Measurements from ENCODE around the gene MAPK10.

- TF ChIP-seq TAF1 (conservative IDR thresholded peaks at IDR 0.05) (no peak), NR2F2 (IDR thresholded peaks at IDR 0.05) (no peak), YY1 (IDR thresholded peaks at IDR 0.05) (no peak), FOXA1 (IDR thresholded peaks at IDR 0.05) (no peak)
- TF ChIP-seq, protein P1, sequence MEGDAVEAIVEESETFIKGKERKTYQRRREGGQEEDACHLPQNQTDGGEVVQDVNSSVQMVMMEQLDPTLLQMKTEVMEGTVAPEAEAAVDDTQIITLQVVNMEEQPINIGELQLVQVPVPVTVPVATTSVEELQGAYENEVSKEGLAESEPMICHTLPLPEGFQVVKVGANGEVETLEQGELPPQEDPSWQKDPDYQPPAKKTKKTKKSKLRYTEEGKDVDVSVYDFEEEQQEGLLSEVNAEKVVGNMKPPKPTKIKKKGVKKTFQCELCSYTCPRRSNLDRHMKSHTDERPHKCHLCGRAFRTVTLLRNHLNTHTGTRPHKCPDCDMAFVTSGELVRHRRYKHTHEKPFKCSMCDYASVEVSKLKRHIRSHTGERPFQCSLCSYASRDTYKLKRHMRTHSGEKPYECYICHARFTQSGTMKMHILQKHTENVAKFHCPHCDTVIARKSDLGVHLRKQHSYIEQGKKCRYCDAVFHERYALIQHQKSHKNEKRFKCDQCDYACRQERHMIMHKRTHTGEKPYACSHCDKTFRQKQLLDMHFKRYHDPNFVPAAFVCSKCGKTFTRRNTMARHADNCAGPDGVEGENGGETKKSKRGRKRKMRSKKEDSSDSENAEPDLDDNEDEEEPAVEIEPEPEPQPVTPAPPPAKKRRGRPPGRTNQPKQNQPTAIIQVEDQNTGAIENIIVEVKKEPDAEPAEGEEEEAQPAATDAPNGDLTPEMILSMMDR (IDR thresholded peaks at IDR 0.05; ENCODE audit: low read depth, low read length, missing input control) = no peak
Observed at GRCh38 chr4:86300516-86300915, 59.3 kb downstream of the MAPK10 start.

Measured in liver (tissue), 3 donors.